ENCODE results near the gene LRRK1.
"Not testable (repeated sequence)": the region's sequence is repeated elsewhere in the genome, so short reads cannot be mapped to it uniquely, and the experiment has no call there.

LRRK1 gene

GRCh38 chr15:101071651-101072050, 152.5 kb downstream of the LRRK1 start:
- CTCF ChIA-PET: interaction anchor here (0.7 to 1.5 kb wide), 2 partner anchors 18 to 56 kb away, joined by 3 to 5 read pairs; no protein-coding TSS in a partner anchor
- H3K4me1 ChIP-seq (ENCODE audit: control extremely low read depth in 1 of 4, control insufficient read depth in 4 of 4, insufficient read depth in 4 of 4, low read length in 3 of 4): peaks cover 0 to 14% (median 8%) of the 10 kb centered on the region in 4 experiments

GRCh38 chr15:101072235-101072634, 153.1 kb downstream of the LRRK1 start:
- 100% methylated on average over 2 of the region's 4 CpGs for WGBS (ENCODE audit: insufficient coverage)
- CTCF ChIA-PET: interaction anchor here (1.5 kb wide), 1 partner anchor 57 kb away, joined by 5 read pairs; no protein-coding TSS in a partner anchor
- H3K27me3 ChIP-seq (replicated peaks in 2 of 5; ENCODE audit: control insufficient read depth in 4 of 5, insufficient read depth in 5 of 5, low read length in 4 of 5); H3K9me3 ChIP-seq (ENCODE audit: control extremely low read depth in 1 of 5, control insufficient read depth in 4 of 5, insufficient read depth in 2 of 5, low read depth in 1 of 5, low read length in 4 of 5); H3K27ac ChIP-seq (ENCODE audit: insufficient read depth in 1 of 2, low read depth in 1 of 2, low read length in 2 of 2, poor library complexity in 1 of 2, severe bottlenecking in 2 of 2); H3K4me3 ChIP-seq (ENCODE audit: control insufficient read depth in 1 of 7, extremely low read depth in 1 of 7, insufficient read depth in 4 of 7, low read depth in 2 of 7, low read length in 6 of 7); DNase-seq; POLR2A ChIA-PET: not testable (repeated sequence)
- H3K36me3 ChIP-seq (ENCODE audit: control insufficient read depth in 4 of 4, insufficient read depth in 4 of 4, low read length in 3 of 4): peaks cover 0 to 20% (median 14%) of the 10 kb centered on the region in 4 experiments
- H3K4me1 ChIP-seq (ENCODE audit: control extremely low read depth in 1 of 4, control insufficient read depth in 4 of 4, insufficient read depth in 4 of 4, low read length in 3 of 4): peaks cover 0 to 14% (median 8%) of the 10 kb centered on the region in 4 experiments

More at GRCh38 chr15:101071651-101072050, 152.5 kb downstream of the LRRK1 start:
- Histone ChIP-seq H3K9me3 (ENCODE audit: control extremely low read depth in 1 of 5, control insufficient read depth in 4 of 5, insufficient read depth in 2 of 5, low read depth in 1 of 5, low read length in 4 of 5) (no peaks in the 10 kb centered on the region), H3K4me3 (ENCODE audit: control insufficient read depth in 1 of 7, extremely low read depth in 1 of 7, insufficient read depth in 4 of 7, low read depth in 2 of 7, low read length in 6 of 7) (no peak overlapping the region), H3K27me3 (replicated peaks in 2 of 5; ENCODE audit: control insufficient read depth in 4 of 5, insufficient read depth in 5 of 5, low read length in 4 of 5) (no peaks in the 10 kb centered on the region), H3K36me3 (ENCODE audit: control insufficient read depth in 4 of 4, insufficient read depth in 4 of 4, low read length in 3 of 4) (peaks cover 2 to 26% (median 19%) of the 10 kb centered on the region in 4 experiments), H3K27ac (ENCODE audit: insufficient read depth in 1 of 2, low read depth in 1 of 2, low read length in 2 of 2, poor library complexity in 1 of 2, severe bottlenecking in 2 of 2) (no peak overlapping the region)
- POLR2A ChIA-PET: no interaction called here
- DNase-seq: no peak
- WGBS (ENCODE audit: insufficient coverage): over 99% methylated on average over 10 of the region's 10 CpGs

- H3K27me3 ChIP-seq (replicated peaks in 2 of 5; ENCODE audit: control insufficient read depth in 4 of 5, insufficient read depth in 5 of 5, low read length in 4 of 5); H3K4me3 ChIP-seq (ENCODE audit: control insufficient read depth in 1 of 7, extremely low read depth in 1 of 7, insufficient read depth in 4 of 7, low read depth in 2 of 7, low read length in 6 of 7); H3K27ac ChIP-seq (ENCODE audit: insufficient read depth in 1 of 2, low read depth in 1 of 2, low read length in 2 of 2, poor library complexity in 1 of 2, severe bottlenecking in 2 of 2); POLR2A ChIA-PET; H3K36me3 ChIP-seq (ENCODE audit: control insufficient read depth in 4 of 4, insufficient read depth in 4 of 4, low read length in 3 of 4); CTCF ChIA-PET; H3K4me1 ChIP-seq (ENCODE audit: control extremely low read depth in 1 of 4, control insufficient read depth in 4 of 4, insufficient read depth in 4 of 4, low read length in 3 of 4); DNase-seq; H3K9me3 ChIP-seq (ENCODE audit: control extremely low read depth in 1 of 5, control insufficient read depth in 4 of 5, insufficient read depth in 2 of 5, low read depth in 1 of 5, low read length in 4 of 5): not testable (repeated sequence)
- 99% methylated on average over 8 of the region's 15 CpGs for WGBS (ENCODE audit: insufficient coverage)
Measured at GRCh38 chr15:101077806-101078668, 158.9 kb downstream of the LRRK1 start.

GRCh38 chr15:101078669-101079323, 159.6 kb downstream of the LRRK1 start:
- Histone ChIP-seq H3K36me3 (ENCODE audit: control insufficient read depth in 4 of 4, insufficient read depth in 4 of 4, low read length in 3 of 4) (peaks cover 0 to 3% (median 0%) of the 10 kb centered on the region in 4 experiments), H3K4me3 (ENCODE audit: control insufficient read depth in 1 of 7, extremely low read depth in 1 of 7, insufficient read depth in 4 of 7, low read depth in 2 of 7, low read length in 6 of 7) (no peak overlapping the region), H3K27me3 (replicated peaks in 2 of 5; ENCODE audit: control insufficient read depth in 4 of 5, insufficient read depth in 5 of 5, low read length in 4 of 5) (no peaks in the 10 kb centered on the region), H3K27ac (ENCODE audit: insufficient read depth in 1 of 2, low read depth in 1 of 2, low read length in 2 of 2, poor library complexity in 1 of 2, severe bottlenecking in 2 of 2) (no peak overlapping the region), H3K4me1 (ENCODE audit: control extremely low read depth in 1 of 4, control insufficient read depth in 4 of 4, insufficient read depth in 4 of 4, low read length in 3 of 4) (no peaks in the 10 kb centered on the region), H3K9me3 (ENCODE audit: control extremely low read depth in 1 of 5, control insufficient read depth in 4 of 5, insufficient read depth in 2 of 5, low read depth in 1 of 5, low read length in 4 of 5) (no peaks in the 10 kb centered on the region)
- 100% methylated on average over 14 of the region's 16 CpGs for WGBS (ENCODE audit: insufficient coverage)
- DNase-seq: no peak
- POLR2A ChIA-PET: interaction anchor here (0.7 kb wide), 1 partner anchor 177 kb away, joined by 4 read pairs; no protein-coding TSS in a partner anchor
- CTCF ChIA-PET: no interaction called here

GRCh38 chr15:101081900-101082299, 162.7 kb downstream of the LRRK1 start:
- 96% methylated on average over 9 of the region's 9 CpGs for WGBS (ENCODE audit: insufficient coverage)
- Histone ChIP-seq H3K9me3 (ENCODE audit: control extremely low read depth in 1 of 5, control insufficient read depth in 4 of 5, insufficient read depth in 2 of 5, low read depth in 1 of 5, low read length in 4 of 5) (no peaks in the 10 kb centered on the region), H3K27ac (ENCODE audit: insufficient read depth in 1 of 2, low read depth in 1 of 2, low read length in 2 of 2, poor library complexity in 1 of 2, severe bottlenecking in 2 of 2) (no peak overlapping the region), H3K27me3 (replicated peaks in 2 of 5; ENCODE audit: control insufficient read depth in 4 of 5, insufficient read depth in 5 of 5, low read length in 4 of 5) (no peaks in the 10 kb centered on the region), H3K4me3 (ENCODE audit: control insufficient read depth in 1 of 7, extremely low read depth in 1 of 7, insufficient read depth in 4 of 7, low read depth in 2 of 7, low read length in 6 of 7) (no peak overlapping the region), H3K4me1 (ENCODE audit: control extremely low read depth in 1 of 4, control insufficient read depth in 4 of 4, insufficient read depth in 4 of 4, low read length in 3 of 4) (peaks cover 0 to 6% (median 4%) of the 10 kb centered on the region in 4 experiments), H3K36me3 (ENCODE audit: control insufficient read depth in 4 of 4, insufficient read depth in 4 of 4, low read length in 3 of 4) (peaks cover 0 to 3% (median 0%) of the 10 kb centered on the region in 4 experiments)
- DNase-seq: no peak
- POLR2A ChIA-PET: no interaction called here
- CTCF ChIA-PET: interaction anchor here (0.8 to 1.1 kb wide), 2 partner anchors 75 to 77 kb away, joined by 3 to 4 read pairs; no protein-coding TSS in a partner anchor

GRCh38 chr15:101083336-101084045, 164.3 kb downstream of the LRRK1 start:
- CTCF ChIA-PET: interaction anchor here (1.4 to 1.7 kb wide), 2 partner anchors 26 to 175 kb away, joined by 5 to 7 read pairs; no protein-coding TSS in a partner anchor
- peaks cover 5 to 22% (median 20%) of the 10 kb centered on the region in 4 experiments for H3K4me1 ChIP-seq (ENCODE audit: control extremely low read depth in 1 of 4, control insufficient read depth in 4 of 4, insufficient read depth in 4 of 4, low read length in 3 of 4)
- H3K9me3 ChIP-seq (ENCODE audit: control extremely low read depth in 1 of 5, control insufficient read depth in 4 of 5, insufficient read depth in 2 of 5, low read depth in 1 of 5, low read length in 4 of 5): no peaks in the 10 kb centered on the region
- H3K27ac ChIP-seq (ENCODE audit: insufficient read depth in 1 of 2, low read depth in 1 of 2, low read length in 2 of 2, poor library complexity in 1 of 2, severe bottlenecking in 2 of 2): no peak overlapping the region
- H3K27me3 ChIP-seq (replicated peaks in 2 of 5; ENCODE audit: control insufficient read depth in 4 of 5, insufficient read depth in 5 of 5, low read length in 4 of 5): no peaks in the 10 kb centered on the region
- H3K4me3 ChIP-seq (ENCODE audit: control insufficient read depth in 1 of 7, extremely low read depth in 1 of 7, insufficient read depth in 4 of 7, low read depth in 2 of 7, low read length in 6 of 7): no peak overlapping the region
- DNase-seq: no peak
- POLR2A ChIA-PET: no interaction called here
- WGBS (ENCODE audit: insufficient coverage): 91% methylated on average over 11 of the region's 11 CpGs
- H3K36me3 ChIP-seq (ENCODE audit: control insufficient read depth in 4 of 4, insufficient read depth in 4 of 4, low read length in 3 of 4): no peaks in the 10 kb centered on the region
